Hepatocyte (in vitro differentiated cells): ENCODE data around the gene SETBP1. TPM values are rescaled to one million over a fixed set of nuclear protein-coding genes. Genes with fewer than 3 reads are reported as not detected.

Source experiments
- DNase-seq: peaks from one replicate; pipeline ENCODE4 v3.0.0-alpha.2; 2016; ENCODE audit warnings: low spot score
- H2AFZ ChIP-seq: fragments of 200-600 bp; sonication (generic); 2 replicates; pipeline ENCODE4 v1.6.0; 2016; ENCODE audit warnings: antibody characterized with exemption, mild to moderate bottlenecking
- H3K27ac ChIP-seq: fragments of 200-600 bp; sonication (generic); 2 replicates; pipeline ENCODE4 v1.5.1; 2016; ENCODE audit warnings: mild to moderate bottlenecking
- H3K27me3 ChIP-seq: fragments of 200-600 bp; sonication (generic); 2 replicates; pipeline ENCODE4 v1.6.1; 2016
- H3K36me3 ChIP-seq: fragments of 200-600 bp; sonication (generic); replicated peaks from 2 replicates; pipeline ENCODE4 v1.5.1; 2016; ENCODE audit warnings: low read depth; ENCODE audit not compliant: insufficient read depth
- H3K4me1 ChIP-seq: fragments of 200-600 bp; sonication (generic); 2 replicates; pipeline ENCODE4 v1.5.1; 2016; ENCODE audit warnings: mild to moderate bottlenecking, moderate library complexity; ENCODE audit not compliant: insufficient read depth
- H3K4me2 ChIP-seq: fragments of 200-600 bp; sonication (generic); 2 replicates; pipeline ENCODE4 v1.6.0; 2016
- H3K4me3 ChIP-seq: fragments of 200-600 bp; sonication (generic); 2 replicates; pipeline ENCODE4 v1.5.1; 2016; ENCODE audit warnings: mild to moderate bottlenecking
- H3K79me2 ChIP-seq: fragments of 200-600 bp; sonication (generic); 2 replicates; pipeline ENCODE4 v1.6.0; 2017; ENCODE audit warnings: mild to moderate bottlenecking
- H3K9me2 ChIP-seq: fragments of 200-600 bp; sonication (generic); replicated peaks from 2 replicates; pipeline ENCODE4 v1.6.0; 2017; ENCODE audit warnings: mild to moderate bottlenecking; ENCODE audit not compliant: insufficient read depth
- H3K9me3 ChIP-seq: fragments of 200-600 bp; sonication (generic); 2 replicates; pipeline ENCODE4 v1.5.1; 2016; ENCODE audit warnings: low read depth, mild to moderate bottlenecking
- H4K20me1 ChIP-seq: fragments of 200-600 bp; sonication (generic); 2 replicates; pipeline ENCODE4 v1.6.0; 2016; ENCODE audit warnings: mild to moderate bottlenecking; ENCODE audit not compliant: insufficient read depth, poor library complexity, severe bottlenecking
- EZH2 ChIP-seq: fragments of 200-600 bp; sonication (generic); IDR thresholded peaks from 2 replicates; pipeline ENCODE4 v1.6.1; 2016; ENCODE audit warnings: antibody characterized with exemption, mild to moderate bottlenecking, borderline replicate concordance
- EZH2phosphoT487 ChIP-seq: fragments of 200-600 bp; sonication (generic); IDR thresholded peaks from one replicate; pipeline ENCODE4 v1.6.1; 2018; ENCODE audit warnings: antibody characterized with exemption, mild to moderate bottlenecking, low read depth, moderate library complexity; ENCODE audit not compliant: unreplicated experiment, severe bottlenecking
- WGBS: methylation state at CpG from one replicate; pipeline ENCODE4 v1.1.6; 2016; ENCODE audit warnings: low lambda C conversion rate; ENCODE audit errors: missing lambda C conversion rate; 5-methylcytosine and 5-hydroxymethylcytosine counted together
- polyA plus RNA-seq: library from polyadenylated mRNA; unstranded; fragments of >200 nt; fragmentation: Nextera tagmentation; extraction: Ambion mirVana; gene quantifications from 2 replicates; pipeline ENCODE4 v1.2.1, GENCODE V29; 2016
- total RNA-seq: library from RNA; depleted of rRNA; stranded (reverse); fragments of >200 nt; gene quantifications from 2 replicates; pipeline ENCODE4 v1.2.3, GENCODE V29; 2014
- TF ChIP-seq, protein P1 (sequence below): fragments of 200-600 bp; sonication (generic); IDR thresholded peaks from 2 replicates; pipeline ENCODE4 v1.5.1; 2016; ENCODE audit warnings: antibody characterized with exemption, mild to moderate bottlenecking; ENCODE audit not compliant: poor library complexity

SETBP1 gene
- total and polyA plus RNA-seq, 2 experiments from 2014 or later: 10.3 to 21.1 TPM

DNA sequence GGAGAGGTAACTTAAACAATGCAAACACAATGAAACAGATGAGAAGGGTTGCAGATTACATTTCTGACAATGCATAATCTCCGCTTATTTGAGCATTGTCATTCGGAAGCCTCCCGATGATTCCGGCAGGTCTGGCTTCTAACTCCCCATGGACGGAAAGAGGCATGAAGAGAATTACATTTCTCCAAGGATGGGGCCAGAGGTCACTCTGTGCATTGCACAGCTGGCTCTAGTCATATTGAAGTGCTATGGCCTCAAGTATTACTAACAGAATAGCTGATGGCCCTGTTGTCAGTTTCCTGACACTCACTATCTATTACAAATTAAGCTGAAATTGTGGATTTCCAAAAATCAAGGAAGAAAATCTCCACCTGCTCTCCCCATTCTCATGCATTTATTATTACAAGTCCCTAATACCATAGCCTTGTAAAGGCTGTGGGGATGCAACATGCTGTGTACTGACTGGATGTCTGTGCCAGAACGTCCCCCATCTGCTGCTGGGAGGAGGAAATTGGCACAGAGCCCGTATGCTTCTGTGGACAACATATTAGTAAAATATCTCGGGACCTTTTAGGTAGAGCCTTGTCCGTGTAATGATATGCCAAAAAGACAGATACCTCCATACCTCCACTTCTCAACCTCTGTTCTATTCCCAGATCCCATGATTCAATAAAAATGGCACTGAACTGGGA lies 168.1 kb downstream of the SETBP1 start:
- WGBS: 74% methylated on average over 9 of the region's 9 CpGs
- Histone ChIP-seq H3K4me3 (no peak overlapping the region), H3K27me3 (no peaks in the 10 kb centered on the region), H3K9me2 (no peaks in the 10 kb centered on the region), H3K27ac (no peak overlapping the region), H3K9me3 (no peaks in the 10 kb centered on the region), H3K79me2 (peaks cover 22% of the 10 kb centered on the region), H2AFZ (no peak overlapping the region), H3K4me1 (peaks cover 5% of the 10 kb centered on the region), H3K4me2 (no peak overlapping the region), H3K36me3 (no peaks in the 10 kb centered on the region), H4K20me1 (peaks cover 3% of the 10 kb centered on the region)
- TF ChIP-seq EZH2 (no peak), EZH2phosphoT487 (no peak)
- TF ChIP-seq, protein P1, sequence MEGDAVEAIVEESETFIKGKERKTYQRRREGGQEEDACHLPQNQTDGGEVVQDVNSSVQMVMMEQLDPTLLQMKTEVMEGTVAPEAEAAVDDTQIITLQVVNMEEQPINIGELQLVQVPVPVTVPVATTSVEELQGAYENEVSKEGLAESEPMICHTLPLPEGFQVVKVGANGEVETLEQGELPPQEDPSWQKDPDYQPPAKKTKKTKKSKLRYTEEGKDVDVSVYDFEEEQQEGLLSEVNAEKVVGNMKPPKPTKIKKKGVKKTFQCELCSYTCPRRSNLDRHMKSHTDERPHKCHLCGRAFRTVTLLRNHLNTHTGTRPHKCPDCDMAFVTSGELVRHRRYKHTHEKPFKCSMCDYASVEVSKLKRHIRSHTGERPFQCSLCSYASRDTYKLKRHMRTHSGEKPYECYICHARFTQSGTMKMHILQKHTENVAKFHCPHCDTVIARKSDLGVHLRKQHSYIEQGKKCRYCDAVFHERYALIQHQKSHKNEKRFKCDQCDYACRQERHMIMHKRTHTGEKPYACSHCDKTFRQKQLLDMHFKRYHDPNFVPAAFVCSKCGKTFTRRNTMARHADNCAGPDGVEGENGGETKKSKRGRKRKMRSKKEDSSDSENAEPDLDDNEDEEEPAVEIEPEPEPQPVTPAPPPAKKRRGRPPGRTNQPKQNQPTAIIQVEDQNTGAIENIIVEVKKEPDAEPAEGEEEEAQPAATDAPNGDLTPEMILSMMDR: no peak
- no peak for DNase-seq

DNA sequence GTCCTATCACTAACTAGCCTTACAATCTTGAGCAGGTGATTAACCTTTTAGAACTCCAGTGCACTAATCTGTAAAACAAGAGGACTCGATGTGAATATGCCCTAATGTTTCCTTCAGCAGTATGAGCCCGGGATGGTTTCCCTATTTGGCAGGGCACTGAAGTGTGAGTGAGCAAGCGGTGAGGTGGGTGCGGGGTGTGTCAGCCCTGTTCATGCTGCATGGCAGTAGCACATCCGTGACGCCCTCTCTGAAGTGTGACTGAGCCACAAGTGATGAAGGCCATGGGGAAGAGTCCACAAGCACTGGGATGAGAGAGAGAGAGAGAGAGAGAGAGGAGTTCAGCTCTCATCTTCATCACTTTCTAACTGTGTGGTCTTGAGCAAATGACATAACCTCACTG lies 168.7 kb downstream of the SETBP1 start:
- Histone ChIP-seq H3K9me2 (no peaks in the 10 kb centered on the region), H3K27me3 (no peaks in the 10 kb centered on the region), H3K4me3 (no peak overlapping the region), H3K4me1 (peaks cover 5% of the 10 kb centered on the region), H2AFZ (no peak overlapping the region), H3K36me3 (no peaks in the 10 kb centered on the region), H3K79me2 (peaks cover 19% of the 10 kb centered on the region), H3K27ac (no peak overlapping the region), H4K20me1 (peaks cover 3% of the 10 kb centered on the region), H3K4me2 (no peak overlapping the region), H3K9me3 (no peaks in the 10 kb centered on the region)
- TF ChIP-seq, protein P1: no peak
- TF ChIP-seq EZH2phosphoT487: no peak
- no peak for TF ChIP-seq EZH2
- WGBS: 97% methylated on average over 6 of the region's 6 CpGs
- no peak for DNase-seq

DNA sequence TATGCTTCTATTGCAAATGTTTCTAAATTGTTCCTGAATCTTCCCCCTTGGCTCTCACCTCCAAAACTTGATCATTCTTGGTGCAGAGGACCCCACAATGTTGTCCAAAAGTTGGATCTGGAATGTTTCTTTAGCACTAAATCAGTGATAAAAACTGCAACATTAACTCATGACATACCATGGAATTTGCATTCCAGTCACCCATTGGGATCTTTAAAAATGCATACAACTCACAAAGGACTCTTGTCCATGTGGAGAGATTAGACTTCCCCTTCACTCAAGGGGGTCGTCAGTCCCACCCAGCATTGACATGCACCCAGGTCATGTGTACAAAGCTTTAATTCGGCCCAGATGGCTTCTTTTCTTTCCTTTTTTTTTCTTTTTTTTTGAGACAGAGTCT lies 169.3 kb downstream of the SETBP1 start:
- WGBS: 72% methylated on average over 2 of the region's 2 CpGs
- Histone ChIP-seq H3K36me3 (no peaks in the 10 kb centered on the region), H3K9me3 (no peaks in the 10 kb centered on the region), H2AFZ (no peak overlapping the region), H4K20me1 (peaks cover 3% of the 10 kb centered on the region), H3K4me1 (peaks cover 5% of the 10 kb centered on the region), H3K79me2 (peaks cover 15% of the 10 kb centered on the region), H3K4me3 (no peak overlapping the region), H3K9me2 (no peaks in the 10 kb centered on the region), H3K27ac (no peak overlapping the region), H3K27me3 (no peaks in the 10 kb centered on the region), H3K4me2 (no peak overlapping the region)
- no peak for DNase-seq
- TF ChIP-seq EZH2 (no peak), EZH2phosphoT487 (no peak)
- TF ChIP-seq, protein P1: no peak
